ENCODE results near the gene CD83.

CD83 gene

GRCh38 chr6:14174996-14175395 is 57.4 kb downstream of the CD83 start:
- TF ChIP-seq CTCF (IDR thresholded peaks at IDR 0.05; ENCODE audit: low read depth, low read length, missing control alignments), result no peak
- no peaks in the 10 kb centered on the region for H3K36me3 ChIP-seq (replicated peaks)
- DNase-seq, result no peak
- in situ Hi-C loops (cut with HindIII; ENCODE audit: low pct_ligation_motif_present, low sequenced_read_pairs), result no loop called here
- no peaks in the 10 kb centered on the region for H3K27me3 ChIP-seq (replicated peaks)
- H3K27ac ChIP-seq, result no peak overlapping the region
- H3K4me3 ChIP-seq (ENCODE audit: low read depth, low read length), result no peak overlapping the region

GRCh38 chr6:14176429-14176828 is 58.9 kb downstream of the CD83 start:
- in situ Hi-C loops (cut with HindIII; ENCODE audit: low pct_ligation_motif_present, low sequenced_read_pairs), result no loop called here
- no peak for TF ChIP-seq CTCF (IDR thresholded peaks at IDR 0.05; ENCODE audit: low read depth, low read length, missing control alignments)
- no peak for DNase-seq
- Histone ChIP-seq H3K27ac (no peak overlapping the region), H3K36me3 (replicated peaks) (no peaks in the 10 kb centered on the region), H3K27me3 (replicated peaks) (no peaks in the 10 kb centered on the region), H3K4me3 (ENCODE audit: low read depth, low read length) (no peak overlapping the region)

GRCh38 chr6:14177413-14178082 is 60.0 kb downstream of the CD83 start:
- Histone ChIP-seq H3K4me3 (ENCODE audit: low read depth, low read length) (no peak overlapping the region), H3K27ac (no peak overlapping the region), H3K27me3 (replicated peaks) (no peaks in the 10 kb centered on the region), H3K36me3 (replicated peaks) (no peaks in the 10 kb centered on the region)
- DNase-seq, result no peak
- no peak for TF ChIP-seq CTCF (IDR thresholded peaks at IDR 0.05; ENCODE audit: low read depth, low read length, missing control alignments)
- in situ Hi-C loops (cut with HindIII; ENCODE audit: low pct_ligation_motif_present, low sequenced_read_pairs), result no loop called here

- in situ Hi-C loops (cut with HindIII; ENCODE audit: low pct_ligation_motif_present, low sequenced_read_pairs), result no loop called here
- Histone ChIP-seq H3K4me3 (ENCODE audit: low read depth, low read length) (no peak overlapping the region), H3K27ac (no peak overlapping the region), H3K36me3 (replicated peaks) (no peaks in the 10 kb centered on the region), H3K27me3 (replicated peaks) (no peaks in the 10 kb centered on the region)
- no peak for DNase-seq
- TF ChIP-seq CTCF (IDR thresholded peaks at IDR 0.05; ENCODE audit: low read depth, low read length, missing control alignments), result no peak
Measured at GRCh38 chr6:14178083-14178445, 60.5 kb downstream of the CD83 start.

GRCh38 chr6:14180609-14181008 is 63.0 kb downstream of the CD83 start:
- no peaks in the 10 kb centered on the region for H3K27me3 ChIP-seq (replicated peaks)
- no peak for TF ChIP-seq CTCF (IDR thresholded peaks at IDR 0.05; ENCODE audit: low read depth, low read length, missing control alignments)
- no peak for DNase-seq
- in situ Hi-C loops (cut with HindIII; ENCODE audit: low pct_ligation_motif_present, low sequenced_read_pairs), result no loop called here
- no peak overlapping the region for H3K27ac ChIP-seq
- H3K4me3 ChIP-seq (ENCODE audit: low read depth, low read length), result no peak overlapping the region
- no peaks in the 10 kb centered on the region for H3K36me3 ChIP-seq (replicated peaks)

- Histone ChIP-seq H3K27me3 (replicated peaks) (no peaks in the 10 kb centered on the region), H3K36me3 (replicated peaks) (no peaks in the 10 kb centered on the region), H3K27ac (no peak overlapping the region), H3K4me3 (ENCODE audit: low read depth, low read length) (no peak overlapping the region)
- TF ChIP-seq CTCF (IDR thresholded peaks at IDR 0.05; ENCODE audit: low read depth, low read length, missing control alignments), result no peak
- no peak for DNase-seq
- in situ Hi-C loops (cut with HindIII; ENCODE audit: low pct_ligation_motif_present, low sequenced_read_pairs), result no loop called here
Measured at GRCh38 chr6:14182916-14183315, 65.3 kb downstream of the CD83 start.

Measured in brain microvascular endothelial cell (primary cell).